HG02642 (cell line): ENCODE results near the gene PVRIG.
"Not testable (repeated sequence)": the region's sequence is repeated elsewhere in the genome, so short reads cannot be mapped to it uniquely, and the experiment has no call there.

Experiments
- ATAC-seq: cut with Tn5 transposase; IDR thresholded peaks from one replicate; pipeline ENCODE4 v1.9.1; 2021; ENCODE audit warnings: mild to moderate bottlenecking; ENCODE audit not compliant: unreplicated experiment, poor library complexity

PVRIG gene

DNA sequence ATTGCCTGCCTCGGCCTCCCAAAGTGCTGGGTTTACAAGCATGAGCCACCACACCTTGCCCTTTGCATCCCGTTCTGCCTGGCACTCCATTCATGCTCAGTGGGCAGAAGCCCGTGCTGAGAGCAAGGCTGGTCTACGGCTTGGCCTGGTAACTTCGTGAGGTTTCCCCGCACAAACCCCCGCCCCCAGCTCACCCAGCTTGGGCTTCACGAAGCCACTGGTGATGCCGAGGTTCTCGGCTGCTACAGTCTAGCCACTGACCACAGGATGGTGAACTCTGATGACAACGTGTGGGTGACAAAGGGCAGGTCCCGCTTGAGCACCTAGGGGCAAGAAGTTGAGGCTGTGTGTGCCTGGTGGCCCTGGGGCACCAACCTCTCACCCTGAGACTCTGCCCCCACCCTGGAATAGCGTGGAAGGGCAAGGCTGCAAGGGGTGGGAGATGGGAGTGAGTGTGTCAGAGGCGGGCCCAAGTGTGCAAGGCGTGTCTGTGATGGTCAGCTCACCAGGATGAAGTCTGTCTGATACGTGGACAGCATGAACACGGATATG, 3.7 kb downstream of the PVRIG start:
- not testable (repeated sequence) for ATAC-seq

DNA sequence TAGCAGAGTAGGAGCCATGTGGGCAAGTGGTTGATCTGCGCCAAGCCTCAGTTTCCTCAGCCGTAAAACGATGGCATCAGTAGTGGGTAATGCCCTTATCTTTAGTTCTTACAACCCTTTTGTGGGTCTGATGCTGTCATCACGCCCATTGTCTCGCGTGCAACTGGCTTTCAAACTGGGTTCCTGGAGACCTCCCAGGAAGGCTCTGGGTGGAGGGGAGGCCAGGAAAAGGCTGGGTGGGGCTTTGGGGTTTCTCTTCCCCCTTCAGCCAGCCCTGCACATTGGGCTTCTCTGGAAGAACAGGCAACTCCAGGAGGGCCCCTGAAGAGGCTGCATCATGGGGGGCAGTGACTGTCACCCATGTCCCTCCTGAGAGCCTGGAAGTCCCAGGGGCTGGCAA, 5.1 kb downstream of the PVRIG start:
- not testable (repeated sequence) for ATAC-seq

DNA sequence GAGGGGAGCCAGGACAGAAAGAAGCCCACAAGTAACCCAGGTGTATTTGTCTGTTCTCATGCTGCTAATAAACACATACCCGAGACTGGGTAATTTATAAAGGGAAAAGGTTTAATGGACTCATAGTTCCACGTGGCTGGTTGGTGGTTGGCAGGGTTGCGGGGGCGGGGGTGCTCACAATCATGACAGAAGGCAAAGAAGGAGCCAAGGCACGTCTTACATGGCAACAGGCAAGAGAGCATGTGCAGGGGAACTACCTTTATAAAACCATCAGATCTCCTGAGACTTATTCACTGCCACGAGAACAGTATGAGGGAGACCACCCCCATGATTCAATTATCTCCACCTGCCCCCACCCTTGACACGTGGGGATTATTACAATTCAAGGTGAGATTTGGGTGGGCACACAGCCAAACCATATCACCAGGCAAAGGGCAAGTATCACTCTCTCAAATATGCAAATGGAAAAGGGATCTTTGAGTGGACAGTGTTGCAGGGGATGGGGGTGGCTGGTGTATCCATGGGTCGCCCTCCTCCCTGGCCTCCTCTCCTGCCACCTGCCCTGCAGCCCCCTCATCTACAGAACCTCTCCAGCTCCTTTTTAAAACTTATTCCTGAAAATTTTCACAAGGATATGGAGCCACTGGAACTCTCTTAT, 15.0 kb downstream of the PVRIG start:
- not testable (repeated sequence) for ATAC-seq

DNA sequence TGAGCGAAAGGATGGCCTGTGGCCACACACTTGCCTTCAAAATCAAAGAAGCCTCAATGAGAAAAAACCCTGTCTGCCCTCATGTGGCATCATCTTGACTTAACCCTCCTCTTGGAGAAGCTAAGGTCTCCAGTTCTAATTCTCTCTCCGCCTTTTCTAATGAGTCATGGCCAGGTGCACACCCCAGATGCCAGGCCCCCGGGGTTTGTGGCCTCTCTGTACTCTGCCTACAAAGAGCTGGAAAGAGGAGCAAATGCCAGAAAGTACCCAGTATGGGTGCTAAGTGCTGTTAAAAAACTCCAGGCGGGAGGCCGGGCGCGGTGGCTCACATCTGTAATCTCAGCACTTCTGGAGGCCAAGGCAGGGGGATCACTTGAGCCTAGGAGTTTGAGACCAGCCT, 20.2 kb downstream of the PVRIG start:
- ATAC-seq = not testable (repeated sequence)

DNA sequence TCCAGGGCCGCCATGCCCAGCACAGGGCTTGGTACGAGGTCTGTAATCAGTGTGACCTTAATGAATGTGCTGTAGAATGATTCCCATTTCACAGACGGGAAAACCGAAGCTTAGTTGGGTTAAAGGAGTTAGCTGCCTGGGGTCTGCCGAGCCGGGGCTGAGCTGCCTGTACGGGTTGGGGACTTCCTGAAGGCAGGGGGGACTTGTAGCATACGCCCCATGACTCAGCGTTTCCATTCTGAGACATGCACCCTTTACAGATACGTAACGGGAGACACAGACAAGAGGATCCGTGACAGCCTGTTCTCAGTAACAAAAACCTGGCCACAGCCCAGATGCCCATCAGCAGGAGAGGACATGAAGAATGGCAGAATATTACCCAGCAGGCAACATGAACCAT, 23.6 kb downstream of the PVRIG start:
- not testable (repeated sequence) for ATAC-seq

DNA sequence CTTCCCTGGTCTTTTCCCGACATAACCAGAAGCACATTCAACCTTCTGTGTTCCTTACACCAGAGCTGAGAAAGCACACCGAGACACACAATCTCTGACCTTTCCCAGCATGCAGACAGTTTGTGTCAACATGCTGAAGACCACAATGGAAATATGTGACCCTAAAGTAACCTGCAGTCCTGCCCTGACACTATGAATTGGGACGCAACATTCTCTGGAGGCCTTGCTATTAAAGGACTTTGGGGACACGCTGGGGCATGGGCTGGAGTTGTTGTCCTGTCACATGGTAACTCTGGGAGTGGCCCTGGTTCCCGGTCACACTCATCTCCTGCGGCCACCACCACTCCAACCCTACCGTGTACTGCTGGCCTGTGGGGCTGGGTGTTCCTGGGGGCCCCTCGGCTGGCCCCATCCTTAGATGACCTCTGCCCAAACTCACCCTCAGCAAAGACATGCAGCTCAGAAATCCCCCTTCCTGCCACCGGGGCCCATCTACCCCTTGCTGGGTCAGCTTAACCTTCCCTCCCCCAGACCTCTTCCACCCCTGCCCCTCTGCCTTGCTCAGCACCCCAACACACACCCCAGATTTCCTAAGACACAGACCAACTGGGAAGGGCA, 25.3 kb downstream of the PVRIG start:
- not testable (repeated sequence) for ATAC-seq

DNA sequence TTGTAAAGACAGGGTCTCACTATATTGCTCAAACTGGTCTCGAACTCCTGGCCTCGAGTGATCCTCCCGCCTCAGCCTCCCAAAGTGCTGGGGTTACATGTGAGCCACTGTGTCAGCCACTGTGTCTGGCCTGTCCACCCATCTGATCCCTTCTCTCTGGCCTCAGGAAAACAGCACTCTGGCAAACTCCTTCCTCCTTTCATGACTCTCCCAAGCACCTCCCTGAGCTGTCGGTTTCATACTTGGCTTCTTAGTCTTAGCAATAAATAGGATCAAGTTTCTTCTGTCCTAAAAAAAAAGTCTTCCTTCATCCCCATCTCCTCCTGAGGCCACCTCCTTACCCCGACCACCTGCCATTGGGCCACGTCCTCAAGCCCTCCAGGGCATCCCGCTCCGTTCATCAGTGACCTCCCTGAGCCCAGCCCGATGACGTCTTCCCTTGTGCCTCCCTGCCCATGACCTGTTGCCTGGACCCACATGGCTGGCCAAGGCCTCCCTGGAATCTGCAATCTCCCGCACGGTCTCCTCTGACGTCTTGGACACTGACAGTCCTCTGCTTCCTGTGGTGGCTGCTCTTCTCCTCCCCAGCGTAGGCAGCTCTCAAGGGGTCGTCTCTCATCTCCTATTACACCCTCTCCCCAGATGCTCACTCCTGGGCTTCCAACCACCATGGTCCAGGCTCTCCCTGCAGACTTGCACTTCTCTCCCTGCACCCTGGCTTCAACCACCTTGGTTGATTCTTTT, 26.5 kb downstream of the PVRIG start:
- ATAC-seq = not testable (repeated sequence)

DNA sequence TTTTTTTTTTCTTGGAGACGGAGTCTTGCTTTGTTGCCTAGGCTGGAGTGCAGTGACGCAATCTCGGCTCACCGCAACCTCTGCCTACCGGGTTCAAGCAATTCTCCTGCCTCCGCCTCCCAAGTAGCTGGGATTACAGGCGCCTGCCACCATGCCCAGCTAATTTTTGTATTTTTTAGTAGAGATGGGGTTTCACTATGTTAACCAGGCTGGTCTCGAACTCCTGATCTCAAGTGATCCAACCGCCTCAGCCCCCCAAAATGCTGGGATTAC, 27.1 kb downstream of the PVRIG start:
- ATAC-seq = not testable (repeated sequence)

DNA sequence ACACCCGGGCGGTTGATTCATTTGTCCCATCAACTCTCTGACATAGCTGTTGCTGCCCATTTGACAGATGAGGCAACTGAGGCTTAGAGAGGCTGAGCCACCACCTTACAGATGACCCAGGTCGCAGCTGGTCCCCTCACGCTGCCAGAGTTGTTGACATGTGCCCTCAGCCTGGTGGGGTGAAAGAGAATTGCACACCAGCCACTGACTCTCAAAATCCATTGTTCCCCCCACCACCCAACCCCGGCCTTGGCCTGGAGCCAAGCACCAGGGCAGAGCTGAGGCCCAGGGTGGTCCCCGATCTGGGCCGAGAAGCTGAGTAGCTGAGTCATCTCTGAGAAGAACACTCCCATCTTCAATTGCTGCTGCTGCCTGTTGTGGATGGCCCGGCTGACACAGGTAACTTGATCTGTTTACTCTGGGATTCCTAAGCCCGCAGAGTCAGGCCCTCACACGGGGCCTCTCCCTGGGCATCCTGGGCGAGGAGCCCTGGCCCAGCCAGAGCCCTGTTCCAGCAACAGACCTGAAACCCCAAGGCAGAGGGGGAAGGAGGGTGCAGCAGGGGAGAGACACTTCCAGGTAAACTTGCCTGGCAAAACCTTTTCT, 27.5 kb downstream of the PVRIG start:
- no peak for ATAC-seq

DNA sequence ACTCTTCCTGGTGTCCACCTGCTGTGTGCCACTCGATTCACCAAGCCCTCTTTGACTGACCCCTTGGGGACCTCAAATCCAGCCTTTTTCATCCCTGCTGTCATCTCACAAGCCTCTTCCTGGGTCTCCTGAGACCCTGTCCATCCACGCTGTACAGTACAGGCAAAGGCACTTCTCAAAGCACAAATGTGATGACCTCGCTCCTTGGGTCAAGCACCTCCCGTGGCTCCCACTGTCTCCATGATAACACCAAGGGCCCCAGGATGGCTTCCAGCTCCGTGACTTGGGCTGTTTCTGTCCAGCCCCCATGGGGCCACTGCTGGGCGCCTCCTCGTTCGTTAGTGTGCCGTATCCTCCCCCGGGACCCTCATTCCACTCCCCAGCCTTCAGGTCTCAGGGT, 28.7 kb downstream of the PVRIG start:
- no peak for ATAC-seq

DNA sequence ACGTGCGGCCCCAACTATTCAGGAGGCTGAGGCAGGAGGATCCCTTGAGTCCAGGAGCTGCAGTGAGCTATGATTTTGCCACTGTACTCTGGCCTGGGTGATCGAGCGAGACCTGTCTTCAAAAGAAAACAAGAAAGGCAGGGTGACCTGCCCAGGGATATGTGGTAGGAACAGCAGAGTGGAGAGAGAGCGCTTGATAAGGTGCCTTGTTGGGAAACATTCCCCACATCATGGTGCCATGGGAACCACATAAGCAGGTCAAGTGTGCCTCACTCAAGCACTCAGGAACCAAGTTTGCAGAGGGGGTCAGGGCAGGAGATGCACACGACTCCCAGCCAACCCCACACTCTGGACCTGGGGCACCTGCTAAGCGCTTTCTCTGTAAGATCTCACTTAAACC, 37.3 kb downstream of the PVRIG start:
- no peak for ATAC-seq

DNA sequence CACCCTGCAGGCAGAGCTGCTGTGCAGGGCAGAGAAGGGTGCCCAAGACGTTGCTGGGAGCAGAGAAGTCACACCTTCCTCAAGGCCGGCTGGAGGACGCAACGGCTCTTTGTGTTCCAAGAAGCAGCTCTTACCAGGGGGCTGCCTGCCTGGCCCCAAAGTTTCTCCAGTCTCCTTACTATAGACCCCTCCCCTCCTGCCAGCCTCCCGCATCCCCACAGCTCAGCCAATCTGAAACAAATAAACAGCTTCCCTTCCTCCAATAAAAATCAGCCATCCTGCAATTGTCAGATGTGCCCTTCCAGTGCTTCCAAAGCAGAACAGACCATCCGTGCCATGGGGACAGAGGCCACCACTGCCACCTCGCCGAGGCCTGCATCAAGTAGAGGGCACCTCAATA, 40.2 kb downstream of the PVRIG start:
- not testable (repeated sequence) for ATAC-seq

DNA sequence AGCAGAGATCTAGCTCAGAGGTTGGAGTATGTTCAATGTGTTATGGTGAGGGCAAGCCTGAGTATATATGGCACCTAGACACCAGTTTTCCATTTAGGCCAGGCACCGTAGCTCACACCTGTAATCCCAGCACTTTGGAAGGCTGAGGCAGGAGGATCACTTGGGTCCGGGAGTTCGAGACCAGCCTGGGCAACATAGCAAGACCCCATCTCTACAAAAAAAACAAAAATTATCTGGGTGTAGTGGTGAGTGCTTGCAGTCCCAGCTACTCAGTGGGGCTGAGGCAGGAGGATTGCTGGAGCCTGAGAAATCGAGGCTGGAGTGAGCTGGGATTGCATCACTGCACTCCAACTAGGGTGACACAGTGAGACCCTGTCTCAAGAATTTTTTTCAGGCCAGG, 43.1 kb downstream of the PVRIG start:
- ATAC-seq = not testable (repeated sequence)

DNA sequence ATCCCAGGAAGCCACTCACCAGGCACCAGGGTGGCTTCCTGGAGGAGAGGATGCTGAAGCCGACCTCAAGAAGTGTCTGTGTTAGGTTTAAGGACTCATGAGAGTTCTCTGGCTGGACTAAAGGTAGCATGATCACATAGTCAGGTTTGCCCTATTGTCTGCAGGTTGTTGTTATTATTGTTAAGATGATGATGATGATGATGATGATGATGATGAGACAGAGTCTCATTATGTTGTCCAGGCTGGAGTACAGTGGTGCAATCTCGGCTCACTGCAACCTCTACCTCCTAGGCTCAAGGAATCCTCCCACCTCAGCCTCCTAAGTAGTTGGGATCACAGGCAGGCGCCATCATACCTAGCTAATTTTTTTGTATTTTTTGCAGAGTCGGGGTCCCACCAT, 44.5 kb downstream of the PVRIG start:
- ATAC-seq = not testable (repeated sequence)

DNA sequence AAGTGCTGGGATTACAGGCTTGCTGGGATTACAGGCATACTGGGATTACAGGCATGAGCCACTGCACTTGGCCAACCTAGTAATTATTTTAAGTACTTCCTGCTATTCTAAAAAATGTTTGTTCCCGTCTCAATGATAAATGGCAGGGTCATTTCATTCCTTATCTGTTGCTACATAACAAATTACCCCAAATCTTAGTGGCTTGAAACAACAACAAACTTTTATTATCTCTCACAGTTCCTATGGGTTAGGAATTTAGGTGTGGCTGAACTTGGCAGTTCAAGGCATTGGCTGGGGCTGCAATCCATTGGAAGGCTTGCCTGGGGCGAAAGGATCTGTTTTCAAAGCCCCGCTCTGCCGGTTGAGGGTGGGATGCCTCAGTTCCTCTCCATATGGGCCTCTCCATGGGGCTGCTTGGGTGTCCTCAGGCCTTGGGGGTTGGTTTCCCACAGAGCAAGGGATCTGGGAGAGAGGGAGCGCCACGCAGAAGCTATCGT, 45.0 kb downstream of the PVRIG start:
- not testable (repeated sequence) for ATAC-seq

DNA sequence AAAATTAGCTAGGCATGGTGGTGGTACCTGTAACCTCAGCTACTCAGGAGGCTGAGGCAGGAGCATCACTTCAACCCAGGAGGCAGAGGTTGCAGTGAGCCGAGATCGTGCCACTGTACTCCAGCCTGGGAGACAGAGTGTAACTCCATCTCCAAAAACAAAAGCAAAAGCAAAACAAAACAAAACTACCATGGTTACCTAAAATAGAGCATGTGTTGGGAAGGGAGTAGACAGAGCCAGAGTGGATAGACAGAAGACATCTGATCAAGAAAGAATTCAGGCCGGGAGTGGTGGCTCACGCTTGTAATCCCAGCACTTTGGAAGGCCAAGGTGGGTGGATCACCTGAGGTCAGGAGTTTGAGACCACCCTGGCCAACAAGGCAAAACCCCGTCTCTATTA, 46.1 kb downstream of the PVRIG start:
- ATAC-seq = not testable (repeated sequence)

DNA sequence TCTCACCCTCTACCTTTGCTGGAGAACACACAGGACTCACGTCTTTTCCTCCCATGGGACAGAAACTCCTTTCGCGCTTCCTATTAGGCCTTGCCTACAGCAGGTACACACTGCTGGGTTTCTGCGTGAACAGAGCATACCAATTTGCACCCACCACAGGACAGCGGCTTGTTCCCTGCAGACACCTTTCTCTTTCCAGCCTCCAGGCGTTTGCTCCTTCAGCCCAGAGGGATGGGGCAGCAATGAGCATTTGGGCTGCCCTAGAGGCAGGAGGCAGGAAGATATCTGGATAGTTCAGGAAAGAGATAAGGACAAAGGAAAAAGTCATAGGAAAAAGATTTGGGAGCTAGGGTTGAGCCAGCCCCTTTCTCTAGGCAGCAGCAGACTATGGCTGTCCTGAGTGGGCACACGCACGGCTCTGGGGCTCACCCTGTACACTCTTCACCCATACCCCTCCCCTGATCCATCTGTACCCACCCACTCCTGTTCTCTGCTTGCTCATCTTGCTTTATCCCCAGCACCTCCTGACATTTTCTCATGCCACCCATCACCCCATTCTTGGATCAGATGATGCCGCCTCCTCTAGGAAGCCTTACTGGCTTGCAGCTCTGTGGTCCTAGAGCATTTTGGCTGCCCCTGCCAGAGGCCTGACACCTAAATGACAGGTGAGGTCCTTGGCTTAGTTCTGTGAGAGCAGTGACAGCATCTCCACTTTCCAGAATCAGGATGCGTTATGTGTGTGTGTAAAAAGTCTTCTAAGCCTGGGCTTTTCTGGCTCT, 47.0 kb downstream of the PVRIG start:
- no peak for ATAC-seq

DNA sequence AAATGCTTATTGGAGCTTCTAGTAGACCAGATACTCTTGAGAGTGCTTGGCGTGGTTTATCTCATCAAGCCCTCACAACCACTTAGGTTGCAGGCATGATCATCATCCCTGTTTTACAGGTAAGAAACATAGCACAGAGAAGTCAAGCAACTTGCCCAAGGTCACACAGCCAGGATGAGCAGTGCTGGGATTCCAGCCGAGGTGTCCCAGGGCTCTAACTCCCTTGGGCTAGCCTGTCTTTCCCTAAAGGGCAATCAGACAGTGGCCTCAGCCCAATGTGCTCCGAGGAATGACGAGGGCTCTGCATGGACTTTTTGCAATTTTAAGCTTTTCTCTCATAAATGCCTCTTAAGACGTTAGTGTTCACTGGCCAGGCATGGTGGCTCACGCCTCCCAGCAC, 47.9 kb downstream of the PVRIG start:
- ATAC-seq = no peak

DNA sequence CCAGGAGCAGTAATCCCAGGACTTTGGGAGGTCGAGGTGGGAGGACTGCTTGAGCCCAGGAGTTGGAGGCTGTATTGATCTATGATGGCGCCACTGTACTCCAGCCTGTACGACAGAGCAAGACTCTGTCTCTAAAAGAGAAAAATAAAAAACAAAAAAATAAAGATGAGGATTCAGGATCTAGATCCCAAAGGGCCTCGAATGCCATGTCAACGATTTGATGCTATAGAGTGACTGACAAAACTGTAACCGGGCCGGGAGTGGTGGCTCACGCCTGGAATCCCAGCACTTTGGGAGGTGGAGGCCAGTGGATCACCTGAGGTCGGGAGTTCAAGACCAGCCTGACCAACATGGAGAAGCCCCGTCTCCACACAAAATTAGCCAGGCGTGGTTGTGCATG, 49.1 kb downstream of the PVRIG start:
- not testable (repeated sequence) for ATAC-seq
